RWPE2 (cell line): ENCODE data around the gene CORO2B.

Experiments
- ATAC-seq: fragments of 200-7000 bp; cut with Tn5 transposase; 3 replicates; pipeline ENCODE4 v1.9.1; 2021; ENCODE audit warnings: low read depth
- DNase-seq: peaks from one replicate; pipeline ENCODE4 v3.0.0-alpha.2; 2020; ENCODE audit warnings: low spot score
- H3K27ac ChIP-seq: fragments of 450-650 bp; 2 replicates; pipeline ENCODE4 v1.5.1; 2017; ENCODE audit warnings: mild to moderate bottlenecking; ENCODE audit not compliant: poor library complexity, severe bottlenecking
- H3K27me3 ChIP-seq: fragments of 250-450 bp; sonication (Bioruptor Pico); 2 replicates; pipeline ENCODE4 v1.5.1; 2021; ENCODE audit warnings: mild to moderate bottlenecking, moderate library complexity; ENCODE audit not compliant: insufficient read depth, poor library complexity, severe bottlenecking
- H3K36me3 ChIP-seq: fragments of 250-450 bp; sonication (Bioruptor Pico); 2 replicates; pipeline ENCODE4 v1.5.1; 2020; ENCODE audit warnings: low read depth, mild to moderate bottlenecking, moderate library complexity
- H3K4me1 ChIP-seq: fragments of 250-450 bp; sonication (Bioruptor Pico); 2 replicates; pipeline ENCODE4 v1.5.1; 2021; ENCODE audit warnings: mild to moderate bottlenecking, moderate library complexity; ENCODE audit not compliant: insufficient read depth, poor library complexity, severe bottlenecking
- H3K4me3 ChIP-seq: fragments of 250-450 bp; sonication (Bioruptor Pico); 2 replicates; pipeline ENCODE4 v1.5.1; 2021; ENCODE audit warnings: mild to moderate bottlenecking, moderate library complexity; ENCODE audit not compliant: severe bottlenecking
- H3K9me3 ChIP-seq: fragments of 250-450 bp; sonication (Bioruptor Pico); 2 replicates; pipeline ENCODE4 v1.5.1; 2021; ENCODE audit warnings: mild to moderate bottlenecking, moderate library complexity; ENCODE audit not compliant: severe bottlenecking
- CTCF ChIP-seq: fragments of 450-650 bp; IDR thresholded peaks from one replicate; pipeline ENCODE4 v1.5.1; 2017; ENCODE audit warnings: mild to moderate bottlenecking, moderate library complexity; ENCODE audit not compliant: poor library complexity, severe bottlenecking

The CORO2B gene

GRCh38 chr15:68621535-68621934 lies 42.7 kb downstream of the CORO2B start:
- H3K27me3 ChIP-seq, result no peaks in the 10 kb centered on the region
- H3K27ac ChIP-seq, result no peak overlapping the region
- no peaks in the 10 kb centered on the region for H3K4me1 ChIP-seq
- no peaks in the 10 kb centered on the region for H3K36me3 ChIP-seq
- DNase-seq (no peak), ATAC-seq (no peak)
- H3K4me3 ChIP-seq, result no peak overlapping the region
- no peak for TF ChIP-seq CTCF
- H3K9me3 ChIP-seq, result no peaks in the 10 kb centered on the region

DNA sequence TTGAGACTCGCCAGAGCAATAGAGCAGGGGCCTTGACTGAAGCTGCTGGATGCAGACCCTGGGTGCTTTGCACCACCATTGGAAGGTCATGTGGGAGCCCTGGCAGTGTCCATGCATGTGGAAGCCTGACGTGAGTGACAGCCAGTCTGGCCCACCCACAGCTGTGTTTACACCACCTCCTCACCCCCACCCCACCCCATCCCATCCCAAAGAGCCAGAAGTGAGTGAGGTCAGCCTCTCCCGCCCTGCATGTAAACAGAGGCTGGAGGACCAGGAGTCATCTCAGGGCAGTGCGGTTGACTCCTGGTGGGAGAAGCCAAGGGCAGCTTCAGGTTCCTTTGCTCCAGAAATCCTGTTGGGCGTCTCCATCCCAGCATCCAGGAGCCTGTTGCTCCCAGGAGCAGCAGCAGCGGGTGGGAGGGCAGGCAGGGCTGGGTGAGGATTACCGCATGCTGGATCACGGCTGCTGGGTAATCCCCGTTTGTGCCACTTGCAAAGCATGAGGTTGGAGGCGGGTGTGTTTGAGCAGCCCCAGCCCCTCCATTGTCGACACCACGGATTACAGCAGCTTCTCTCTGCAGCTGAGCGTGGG lies 44.6 kb downstream of the CORO2B start:
- no peaks in the 10 kb centered on the region for H3K9me3 ChIP-seq
- no peaks in the 10 kb centered on the region for H3K36me3 ChIP-seq
- no peak overlapping the region for H3K27ac ChIP-seq
- no peak for DNase-seq
- H3K27me3 ChIP-seq, result no peaks in the 10 kb centered on the region
- ATAC-seq, result no peak
- H3K4me3 ChIP-seq, result no peak overlapping the region
- no peaks in the 10 kb centered on the region for H3K4me1 ChIP-seq
- no peak for TF ChIP-seq CTCF

DNA sequence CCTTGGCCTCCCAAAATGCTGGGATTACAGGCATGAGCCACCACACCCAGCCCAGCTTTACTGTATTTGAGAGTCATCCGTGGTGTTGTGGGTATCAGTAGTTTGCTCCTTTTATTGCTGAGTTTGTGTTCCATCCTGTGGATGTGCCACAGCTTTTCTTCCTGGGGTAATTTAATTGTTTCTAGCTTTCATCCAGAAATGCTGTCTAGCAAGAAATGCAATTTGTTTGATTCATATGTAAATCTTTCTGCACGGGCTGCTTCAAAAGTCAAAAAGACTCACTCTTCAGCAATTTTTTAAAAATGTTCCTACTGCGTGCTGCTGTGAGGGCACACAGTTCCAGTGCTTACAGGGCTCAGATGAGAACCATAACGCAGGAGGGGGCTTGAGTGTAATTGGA lies 47.1 kb downstream of the CORO2B start:
- Histone ChIP-seq H3K27ac (no peak overlapping the region), H3K9me3 (no peaks in the 10 kb centered on the region), H3K36me3 (no peaks in the 10 kb centered on the region), H3K4me3 (no peak overlapping the region), H3K4me1 (no peaks in the 10 kb centered on the region), H3K27me3 (no peaks in the 10 kb centered on the region)
- TF ChIP-seq CTCF, result no peak
- DNase-seq (no peak), ATAC-seq (no peak)

DNA sequence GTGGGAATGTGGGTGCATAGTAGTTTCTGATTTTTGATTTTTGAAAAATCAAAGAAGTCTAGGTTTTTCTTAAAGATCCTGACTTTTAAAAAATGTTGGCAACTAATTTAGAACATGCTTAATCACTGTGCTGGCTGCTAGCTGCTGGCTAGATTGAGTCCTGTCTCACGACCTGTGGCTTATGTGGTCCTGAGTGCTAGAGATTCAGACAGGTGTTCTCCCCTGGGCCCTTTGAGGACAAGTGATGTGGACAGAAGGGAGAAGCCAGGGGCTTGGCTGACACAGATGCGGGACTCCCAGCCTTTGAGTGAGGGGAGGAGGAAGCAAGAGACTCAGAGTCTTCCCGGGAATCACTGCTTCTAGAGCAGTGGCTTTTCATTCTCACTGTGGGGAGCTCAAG lies 47.5 kb downstream of the CORO2B start:
- no peak for TF ChIP-seq CTCF
- no peak for DNase-seq
- Histone ChIP-seq H3K4me3 (no peak overlapping the region), H3K9me3 (no peaks in the 10 kb centered on the region), H3K27ac (no peak overlapping the region), H3K36me3 (no peaks in the 10 kb centered on the region), H3K27me3 (no peaks in the 10 kb centered on the region), H3K4me1 (no peaks in the 10 kb centered on the region)
- ATAC-seq, result no peak

- ATAC-seq, result peak; percentile 60
- H3K4me1 ChIP-seq, result no peaks in the 10 kb centered on the region
Observed at GRCh38 chr15:68626739-68627138, 47.9 kb downstream of the CORO2B start.

More at GRCh38 chr15:68626739-68627138, 47.9 kb downstream of the CORO2B start:
- TF ChIP-seq CTCF, result no peak
- DNase-seq, result no peak
- Histone ChIP-seq H3K9me3 (no peaks in the 10 kb centered on the region), H3K27ac (no peak overlapping the region), H3K4me3 (no peak overlapping the region), H3K36me3 (no peaks in the 10 kb centered on the region), H3K27me3 (no peaks in the 10 kb centered on the region)
